ENCODE measurements around the gene IP6K3.

The IP6K3 gene

GRCh38 chr6:33720998-33721397 is 25.7 kb downstream of the IP6K3 start:
- no peak for DNase-seq

DNA sequence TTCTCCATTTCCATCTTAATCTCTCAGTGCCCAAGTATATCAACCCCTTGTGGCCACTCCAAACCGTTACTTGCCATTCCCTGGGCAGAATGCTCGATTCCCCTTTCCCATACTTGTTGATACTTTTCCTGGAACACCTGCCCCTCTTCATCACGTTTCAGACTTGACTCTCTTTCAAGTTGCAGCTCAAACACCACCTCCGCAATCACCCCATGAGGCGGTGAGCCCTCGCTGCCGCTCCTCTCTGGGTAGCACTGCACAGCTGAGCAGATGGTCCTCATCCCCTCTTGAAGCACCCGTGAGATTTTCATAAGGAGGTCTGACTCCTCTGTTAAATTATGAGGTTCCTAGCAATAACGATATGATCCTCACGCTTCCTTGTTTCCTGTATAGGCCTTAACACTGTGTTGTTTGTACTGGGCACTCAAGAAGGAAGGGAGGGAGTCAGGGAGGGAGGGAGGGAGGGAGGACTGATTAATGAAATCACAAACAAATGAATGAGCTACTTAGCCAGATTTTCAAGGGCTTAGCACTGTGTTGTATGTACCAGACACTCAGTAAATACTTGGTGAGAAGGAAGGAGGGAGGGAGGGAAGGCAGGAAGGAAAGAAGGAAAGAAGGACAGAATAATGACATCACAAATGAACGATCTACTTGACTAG is 27.2 kb downstream of the IP6K3 start:
- no peak for DNase-seq

GRCh38 chr6:33718713-33719112 is 28.0 kb downstream of the IP6K3 start:
- no peak for DNase-seq

- no peak for DNase-seq
These were observed 28.7 kb downstream of the IP6K3 start for GRCh38 chr6:33717934-33718455.

- DNase-seq, result no peak
These were observed 29.6 kb downstream of the IP6K3 start for GRCh38 chr6:33716890-33717632.

- no peak for DNase-seq
These were observed 30.3 kb downstream of the IP6K3 start for GRCh38 chr6:33716379-33716778.

DNA sequence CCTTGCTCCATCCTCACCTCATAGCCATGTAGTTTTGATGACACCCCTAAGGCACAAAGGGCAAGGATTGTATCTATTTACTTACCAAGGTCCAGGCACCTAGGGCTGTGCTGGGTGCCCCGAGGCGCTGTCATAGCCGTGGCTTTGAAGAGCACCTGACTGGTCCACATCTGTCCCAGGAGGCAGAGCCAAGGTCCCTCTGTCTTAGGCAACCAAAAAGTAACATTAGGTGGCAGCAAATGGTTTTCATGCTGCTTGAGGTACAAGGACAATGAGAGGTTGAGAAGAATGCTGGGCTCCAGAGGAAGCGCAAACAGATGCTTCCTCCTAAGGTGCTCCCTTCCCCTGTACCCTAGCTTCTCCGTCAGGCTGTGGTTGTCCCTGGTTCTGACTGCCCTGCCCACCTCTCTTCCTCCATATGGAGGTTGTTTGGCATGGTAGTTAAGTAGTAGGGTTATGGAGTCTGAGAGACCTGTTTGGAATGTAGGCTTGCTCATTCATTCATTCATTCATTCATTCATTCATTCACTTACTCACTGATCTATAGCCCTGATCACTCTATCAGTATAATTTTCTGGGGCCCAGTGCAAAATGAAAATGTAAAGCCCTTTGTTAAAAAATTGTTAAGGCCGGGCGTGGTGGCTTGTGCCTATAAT is 32.2 kb downstream of the IP6K3 start:
- DNase-seq, result no peak

DNA sequence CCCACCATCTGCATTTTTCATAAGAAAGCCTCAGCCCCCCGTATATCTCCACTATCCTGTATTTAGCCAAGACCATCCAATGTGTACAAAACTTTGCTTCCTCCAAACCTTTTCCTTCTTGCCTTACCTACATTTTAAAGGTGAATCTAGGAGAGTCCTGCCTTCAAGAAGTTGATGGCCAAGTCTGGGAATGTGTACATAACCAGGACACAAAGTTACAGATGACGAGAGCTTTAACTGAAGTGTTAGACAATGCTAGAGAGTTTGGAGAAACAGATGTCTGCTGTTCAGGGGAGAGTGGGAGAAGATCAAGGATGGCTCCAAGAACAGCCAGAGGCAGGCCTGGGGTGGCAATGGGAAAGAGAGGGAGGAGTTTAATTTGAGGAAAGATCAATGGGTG is 32.9 kb downstream of the IP6K3 start:
- DNase-seq, result no peak

GRCh38 chr6:33712914-33713313 is 33.8 kb downstream of the IP6K3 start:
- DNase-seq, result no peak

DNA sequence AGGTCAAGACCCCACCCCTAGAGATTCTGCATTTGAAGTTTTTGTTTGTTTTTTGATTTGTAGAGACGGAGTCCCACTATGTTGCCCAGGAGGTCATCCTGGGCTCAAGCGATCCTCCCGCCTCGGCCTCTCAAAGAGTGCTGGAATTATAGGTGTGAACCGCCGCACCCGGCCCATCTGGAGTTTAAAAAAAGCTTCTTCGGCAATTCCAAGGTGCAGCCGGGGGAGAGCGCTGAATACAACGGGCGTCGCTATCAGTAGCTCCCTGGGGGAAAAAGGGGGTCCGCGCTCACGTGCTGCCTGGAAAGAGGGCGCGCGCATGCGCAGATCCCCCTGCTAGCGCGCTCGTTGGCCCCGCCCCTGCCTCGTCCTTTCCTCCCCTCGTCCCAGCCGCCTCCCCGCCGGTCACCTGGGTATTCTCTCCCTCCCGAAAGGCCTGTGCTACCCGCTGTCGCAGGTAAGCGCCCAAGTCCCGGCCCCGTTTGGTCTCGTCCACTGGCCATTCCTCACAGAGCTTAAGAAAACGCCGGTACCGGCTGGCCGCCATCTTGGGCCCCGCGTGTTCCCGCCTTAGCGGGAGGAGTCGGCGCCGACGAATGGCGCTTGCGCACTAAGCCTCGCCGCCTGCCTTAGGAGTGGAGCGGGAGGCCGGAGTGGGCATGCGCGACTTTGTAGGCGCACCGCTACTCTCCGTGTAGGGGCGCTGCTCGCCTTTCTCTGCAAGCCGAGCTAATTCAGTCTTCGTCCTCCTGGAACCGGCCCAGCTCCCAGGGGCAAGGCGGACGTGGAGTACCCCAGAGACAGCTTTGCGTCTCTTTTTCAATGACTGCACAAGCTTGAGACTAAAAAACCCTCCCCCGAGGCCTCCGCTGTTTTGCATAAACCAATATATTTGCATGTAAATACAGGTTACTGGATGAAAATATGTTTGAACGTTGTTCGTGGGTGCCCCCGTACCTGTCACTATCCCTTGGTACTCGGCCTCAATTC is 35.3 kb downstream of the IP6K3 start, which contains the start of gene UQCC2:
Gene UQCC2, minus strand, starts transcription at position 561 of the 990 bp plus-strand sequence. Its CDS starts 14 bp downstream, at position 547.
- DNase-seq, result peak; percentile 96

GRCh38 chr6:33710296-33711121 is 36.2 kb downstream of the IP6K3 start:
- DNase-seq, result peak; percentile 23

DNA sequence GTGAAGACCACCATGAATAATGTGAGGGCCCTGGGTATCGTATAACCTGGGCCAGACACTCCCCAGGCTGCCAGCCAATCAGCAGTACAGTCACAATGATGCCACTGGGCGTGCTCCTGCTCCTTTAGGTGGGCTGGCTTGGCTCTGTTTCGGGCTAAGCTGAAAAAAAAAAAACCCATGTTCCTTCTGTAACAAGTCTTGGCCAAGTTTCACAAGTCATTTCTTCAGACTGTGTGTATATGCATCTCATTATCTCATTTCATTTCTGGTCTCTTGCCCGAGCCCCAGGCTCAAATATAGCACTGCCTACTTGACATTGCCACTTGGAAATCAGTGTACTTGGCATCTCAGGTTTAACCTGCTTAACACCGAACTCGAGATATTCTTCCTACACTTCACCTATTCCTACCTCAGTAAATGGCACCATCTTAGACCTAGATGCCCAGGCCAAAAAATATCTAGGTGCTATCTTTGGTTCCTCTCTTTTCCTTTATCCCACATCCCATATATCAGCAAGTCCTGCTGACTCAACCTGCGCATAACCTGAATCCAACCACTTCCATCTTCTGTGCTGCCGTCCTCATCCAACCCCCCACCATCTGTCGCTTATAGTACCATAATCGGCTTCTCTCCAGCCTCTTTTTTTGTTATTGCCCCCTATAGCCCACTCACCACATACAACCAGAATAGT is 37.0 kb downstream of the IP6K3 start:
- no peak for DNase-seq

DNA sequence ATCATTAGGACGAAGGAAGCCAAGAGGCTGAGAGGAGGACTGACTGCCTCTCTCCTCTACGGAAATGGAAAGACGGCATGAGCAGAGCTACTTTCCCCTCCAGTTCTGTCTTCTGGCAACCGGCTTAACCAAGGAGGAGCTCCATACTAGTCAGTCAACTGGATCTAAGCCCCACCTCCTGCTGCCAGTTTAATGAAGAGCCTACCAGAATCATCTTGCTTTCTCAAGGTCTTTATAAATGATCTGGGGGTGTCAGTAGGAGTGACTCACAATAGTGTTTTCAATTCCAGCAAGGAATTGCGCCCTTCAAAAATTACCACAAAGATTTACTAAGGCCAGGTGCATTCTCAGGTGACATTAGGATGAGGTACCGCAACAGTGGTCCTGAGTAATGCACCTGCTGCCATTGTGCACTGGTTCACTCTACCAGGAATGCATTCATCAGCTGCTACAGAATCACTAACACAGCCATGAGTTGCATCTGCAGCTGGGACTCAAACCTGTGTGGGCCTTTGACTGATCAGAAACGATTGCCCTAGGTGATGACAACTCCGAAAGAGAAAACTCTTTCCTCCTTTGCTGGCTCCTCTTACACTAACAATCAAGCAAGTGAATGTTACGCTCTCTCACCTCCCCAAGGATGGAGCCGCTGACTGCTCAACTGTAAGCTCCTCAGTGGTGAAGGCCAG is 38.0 kb downstream of the IP6K3 start:
- DNase-seq, result no peak

- DNase-seq, result no peak
These were observed 38.9 kb downstream of the IP6K3 start for GRCh38 chr6:33707771-33708170.

GRCh38 chr6:33705955-33706725 is 40.6 kb downstream of the IP6K3 start:
- no peak for DNase-seq

DNA sequence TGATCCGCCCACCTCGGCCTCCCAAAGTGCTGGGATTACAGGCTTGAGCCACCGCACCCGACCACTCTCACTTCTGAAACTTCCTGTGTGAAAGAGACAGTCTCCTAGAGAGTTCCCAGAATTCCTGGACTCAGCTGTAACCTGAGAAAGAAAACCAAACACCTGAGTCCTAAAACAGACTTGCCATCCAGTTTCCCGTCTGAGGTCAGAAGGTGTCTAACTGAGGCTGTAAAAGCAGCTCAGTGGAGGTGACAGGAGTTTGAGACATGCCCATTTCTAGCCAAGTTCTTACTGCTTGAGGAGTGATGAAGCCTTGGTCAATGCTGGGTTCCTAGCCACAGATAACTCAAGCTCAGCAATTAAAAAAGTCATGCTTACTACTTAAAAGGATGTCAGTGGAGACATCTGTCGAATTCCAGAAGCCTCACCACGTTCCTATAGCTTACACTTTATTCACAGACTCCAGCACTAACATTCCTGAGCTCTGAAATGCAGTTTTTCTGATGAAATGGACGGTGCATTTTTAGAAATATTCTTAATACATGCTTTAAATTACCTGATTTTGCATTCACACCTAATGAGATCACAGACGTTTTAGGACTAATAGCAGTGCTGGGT is 41.3 kb downstream of the IP6K3 start:
- no peak for DNase-seq

DNA sequence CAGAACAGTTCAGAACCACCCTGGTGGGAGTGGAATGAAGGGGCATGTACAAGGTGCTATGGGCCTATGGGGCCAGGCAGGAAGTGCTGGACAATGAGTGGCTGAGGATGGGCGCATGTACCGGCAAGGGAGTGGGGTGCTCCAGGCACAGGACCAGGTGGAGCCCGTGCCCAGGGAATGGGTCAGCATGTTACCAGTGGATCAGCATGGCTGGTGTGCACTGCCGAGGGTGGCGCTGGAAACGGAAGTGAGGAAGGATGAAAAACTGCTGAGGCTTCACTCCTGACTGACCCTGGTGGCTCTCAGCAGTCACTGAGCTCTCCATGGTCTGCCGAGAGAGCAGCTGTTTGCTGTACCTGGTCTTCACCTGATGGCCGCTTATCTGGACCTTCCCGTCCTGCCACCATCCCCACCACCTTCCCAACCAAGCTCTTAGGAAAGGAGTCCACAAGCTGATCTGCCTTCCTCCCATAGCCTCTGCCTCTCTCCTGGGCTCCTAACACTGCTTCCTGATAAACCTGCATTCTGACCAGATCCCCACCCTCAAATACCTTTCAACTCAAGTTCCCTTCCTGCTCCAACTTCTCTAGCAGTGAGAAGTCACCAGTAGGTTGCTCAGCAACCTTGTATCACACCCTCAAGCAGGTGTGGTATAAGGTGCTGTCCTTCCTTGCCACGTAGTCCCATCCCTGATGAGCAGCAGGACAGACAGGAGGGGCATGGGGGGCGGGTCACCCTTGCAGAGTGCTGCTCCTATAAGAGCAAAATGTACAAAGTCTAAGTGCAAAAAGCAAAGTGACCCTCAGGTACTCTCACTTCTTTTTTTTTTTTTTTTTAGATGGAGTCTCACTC is 42.3 kb downstream of the IP6K3 start:
- no peak for DNase-seq

Data from CD4-positive, alpha-beta T cell treated with Interleukin-17A for 1 hour (primary cell).